Measurements from ENCODE around the gene EPHB1.

EPHB1 gene

GRCh38 chr3:135161425-135161824 lies 366.4 kb downstream of the EPHB1 start:
- Histone ChIP-seq H3K27me3 (ENCODE audit: control insufficient read depth, insufficient read depth, low read length) (no peaks in the 10 kb centered on the region), H3K27ac (ENCODE audit: low read length) (no peak overlapping the region), H3K9ac (ENCODE audit: low read length) (no peak overlapping the region), H3K36me3 (ENCODE audit: control insufficient read depth, low read depth, low read length) (no peaks in the 10 kb centered on the region), H3K4me3 (ENCODE audit: low read length) (no peak overlapping the region), H3K9me3 (ENCODE audit: control insufficient read depth, low read depth, low read length) (no peaks in the 10 kb centered on the region), H3K4me1 (ENCODE audit: control insufficient read depth, low read depth, low read length) (peaks cover 24% of the 10 kb centered on the region)

GRCh38 chr3:135163701-135164100 lies 368.6 kb downstream of the EPHB1 start:
- Histone ChIP-seq H3K9ac (ENCODE audit: low read length) (no peak overlapping the region), H3K27me3 (ENCODE audit: control insufficient read depth, insufficient read depth, low read length) (no peaks in the 10 kb centered on the region)

GRCh38 chr3:135165260-135165659 lies 370.2 kb downstream of the EPHB1 start:
- H3K27ac ChIP-seq (ENCODE audit: low read length): no peak overlapping the region
- H3K9me3 ChIP-seq (ENCODE audit: control insufficient read depth, low read depth, low read length): no peaks in the 10 kb centered on the region
- H3K9ac ChIP-seq (ENCODE audit: low read length): no peak overlapping the region
- peaks cover 13% of the 10 kb centered on the region for H3K4me1 ChIP-seq (ENCODE audit: control insufficient read depth, low read depth, low read length)
- no peaks in the 10 kb centered on the region for H3K27me3 ChIP-seq (ENCODE audit: control insufficient read depth, insufficient read depth, low read length)
- H3K4me3 ChIP-seq (ENCODE audit: low read length): no peak overlapping the region
- H3K36me3 ChIP-seq (ENCODE audit: control insufficient read depth, low read depth, low read length): no peaks in the 10 kb centered on the region

More at GRCh38 chr3:135163701-135164100, 368.6 kb downstream of the EPHB1 start:
- Histone ChIP-seq H3K4me1 (ENCODE audit: control insufficient read depth, low read depth, low read length) (peaks cover 24% of the 10 kb centered on the region), H3K9me3 (ENCODE audit: control insufficient read depth, low read depth, low read length) (no peaks in the 10 kb centered on the region), H3K4me3 (ENCODE audit: low read length) (no peak overlapping the region), H3K36me3 (ENCODE audit: control insufficient read depth, low read depth, low read length) (no peaks in the 10 kb centered on the region), H3K27ac (ENCODE audit: low read length) (no peak overlapping the region)

- no peaks in the 10 kb centered on the region for H3K9me3 ChIP-seq (ENCODE audit: control insufficient read depth, low read depth, low read length)
- H3K27ac ChIP-seq (ENCODE audit: low read length): no peak overlapping the region
- no peak overlapping the region for H3K4me3 ChIP-seq (ENCODE audit: low read length)
- H3K27me3 ChIP-seq (ENCODE audit: control insufficient read depth, insufficient read depth, low read length): no peaks in the 10 kb centered on the region
- H3K4me1 ChIP-seq (ENCODE audit: control insufficient read depth, low read depth, low read length): peaks cover 12% of the 10 kb centered on the region
- H3K36me3 ChIP-seq (ENCODE audit: control insufficient read depth, low read depth, low read length): no peaks in the 10 kb centered on the region
- no peak overlapping the region for H3K9ac ChIP-seq (ENCODE audit: low read length)
Measured at GRCh38 chr3:135166266-135166825, 371.3 kb downstream of the EPHB1 start.

GRCh38 chr3:135168822-135169221 lies 373.8 kb downstream of the EPHB1 start:
- Histone ChIP-seq H3K4me3 (ENCODE audit: low read length) (no peak overlapping the region), H3K27ac (ENCODE audit: low read length) (no peak overlapping the region), H3K9ac (ENCODE audit: low read length) (no peak overlapping the region), H3K4me1 (ENCODE audit: control insufficient read depth, low read depth, low read length) (peaks cover 18% of the 10 kb centered on the region), H3K9me3 (ENCODE audit: control insufficient read depth, low read depth, low read length) (no peaks in the 10 kb centered on the region), H3K36me3 (ENCODE audit: control insufficient read depth, low read depth, low read length) (no peaks in the 10 kb centered on the region), H3K27me3 (ENCODE audit: control insufficient read depth, insufficient read depth, low read length) (no peaks in the 10 kb centered on the region)

- no peak overlapping the region for H3K9ac ChIP-seq (ENCODE audit: low read length)
- H3K27ac ChIP-seq (ENCODE audit: low read length): no peak overlapping the region
- peaks cover 18% of the 10 kb centered on the region for H3K4me1 ChIP-seq (ENCODE audit: control insufficient read depth, low read depth, low read length)
- no peaks in the 10 kb centered on the region for H3K9me3 ChIP-seq (ENCODE audit: control insufficient read depth, low read depth, low read length)
- H3K36me3 ChIP-seq (ENCODE audit: control insufficient read depth, low read depth, low read length): no peaks in the 10 kb centered on the region
- no peak overlapping the region for H3K4me3 ChIP-seq (ENCODE audit: low read length)
- H3K27me3 ChIP-seq (ENCODE audit: control insufficient read depth, insufficient read depth, low read length): no peaks in the 10 kb centered on the region
Measured at GRCh38 chr3:135169651-135170050, 374.6 kb downstream of the EPHB1 start.

- no peaks in the 10 kb centered on the region for H3K9me3 ChIP-seq (ENCODE audit: control insufficient read depth, low read depth, low read length)
Measured at GRCh38 chr3:135170732-135171131, 375.7 kb downstream of the EPHB1 start.

GRCh38 chr3:135172191-135172869 lies 377.3 kb downstream of the EPHB1 start:
- peaks cover 18% of the 10 kb centered on the region for H3K4me1 ChIP-seq (ENCODE audit: control insufficient read depth, low read depth, low read length)
- no peaks in the 10 kb centered on the region for H3K36me3 ChIP-seq (ENCODE audit: control insufficient read depth, low read depth, low read length)
- H3K27me3 ChIP-seq (ENCODE audit: control insufficient read depth, insufficient read depth, low read length): no peaks in the 10 kb centered on the region
- H3K9ac ChIP-seq (ENCODE audit: low read length): no peak overlapping the region
- H3K9me3 ChIP-seq (ENCODE audit: control insufficient read depth, low read depth, low read length): no peaks in the 10 kb centered on the region
- H3K27ac ChIP-seq (ENCODE audit: low read length): no peak overlapping the region
- no peak overlapping the region for H3K4me3 ChIP-seq (ENCODE audit: low read length)

More at GRCh38 chr3:135170732-135171131, 375.7 kb downstream of the EPHB1 start:
- Histone ChIP-seq H3K4me1 (ENCODE audit: control insufficient read depth, low read depth, low read length) (peaks cover 18% of the 10 kb centered on the region), H3K9ac (ENCODE audit: low read length) (no peak overlapping the region), H3K27ac (ENCODE audit: low read length) (no peak overlapping the region), H3K4me3 (ENCODE audit: low read length) (no peak overlapping the region), H3K27me3 (ENCODE audit: control insufficient read depth, insufficient read depth, low read length) (no peaks in the 10 kb centered on the region), H3K36me3 (ENCODE audit: control insufficient read depth, low read depth, low read length) (no peaks in the 10 kb centered on the region)

GRCh38 chr3:135175728-135176277 lies 380.7 kb downstream of the EPHB1 start:
- Histone ChIP-seq H3K36me3 (ENCODE audit: control insufficient read depth, low read depth, low read length) (no peaks in the 10 kb centered on the region), H3K4me3 (ENCODE audit: low read length) (no peak overlapping the region), H3K9ac (ENCODE audit: low read length) (no peak overlapping the region), H3K27me3 (ENCODE audit: control insufficient read depth, insufficient read depth, low read length) (no peaks in the 10 kb centered on the region), H3K27ac (ENCODE audit: low read length) (no peak overlapping the region), H3K9me3 (ENCODE audit: control insufficient read depth, low read depth, low read length) (no peaks in the 10 kb centered on the region), H3K4me1 (ENCODE audit: control insufficient read depth, low read depth, low read length) (peaks cover 14% of the 10 kb centered on the region)

GRCh38 chr3:135176881-135177280 lies 381.8 kb downstream of the EPHB1 start:
- no peaks in the 10 kb centered on the region for H3K27me3 ChIP-seq (ENCODE audit: control insufficient read depth, insufficient read depth, low read length)
- H3K4me1 ChIP-seq (ENCODE audit: control insufficient read depth, low read depth, low read length): peaks cover 5% of the 10 kb centered on the region
- no peak overlapping the region for H3K9ac ChIP-seq (ENCODE audit: low read length)
- no peaks in the 10 kb centered on the region for H3K36me3 ChIP-seq (ENCODE audit: control insufficient read depth, low read depth, low read length)
- no peak overlapping the region for H3K4me3 ChIP-seq (ENCODE audit: low read length)
- H3K27ac ChIP-seq (ENCODE audit: low read length): no peak overlapping the region
- no peaks in the 10 kb centered on the region for H3K9me3 ChIP-seq (ENCODE audit: control insufficient read depth, low read depth, low read length)

GRCh38 chr3:135178566-135178965 lies 383.5 kb downstream of the EPHB1 start:
- Histone ChIP-seq H3K4me3 (ENCODE audit: low read length) (no peak overlapping the region), H3K27ac (ENCODE audit: low read length) (no peak overlapping the region), H3K9ac (ENCODE audit: low read length) (no peak overlapping the region), H3K9me3 (ENCODE audit: control insufficient read depth, low read depth, low read length) (no peaks in the 10 kb centered on the region), H3K36me3 (ENCODE audit: control insufficient read depth, low read depth, low read length) (no peaks in the 10 kb centered on the region), H3K4me1 (ENCODE audit: control insufficient read depth, low read depth, low read length) (no peaks in the 10 kb centered on the region), H3K27me3 (ENCODE audit: control insufficient read depth, insufficient read depth, low read length) (no peaks in the 10 kb centered on the region)

- no peaks in the 10 kb centered on the region for H3K4me1 ChIP-seq (ENCODE audit: control insufficient read depth, low read depth, low read length)
Measured at GRCh38 chr3:135181408-135181807, 386.3 kb downstream of the EPHB1 start.

More at GRCh38 chr3:135181408-135181807, 386.3 kb downstream of the EPHB1 start:
- no peaks in the 10 kb centered on the region for H3K27me3 ChIP-seq (ENCODE audit: control insufficient read depth, insufficient read depth, low read length)
- no peaks in the 10 kb centered on the region for H3K36me3 ChIP-seq (ENCODE audit: control insufficient read depth, low read depth, low read length)
- no peak overlapping the region for H3K4me3 ChIP-seq (ENCODE audit: low read length)
- H3K9ac ChIP-seq (ENCODE audit: low read length): no peak overlapping the region
- no peaks in the 10 kb centered on the region for H3K9me3 ChIP-seq (ENCODE audit: control insufficient read depth, low read depth, low read length)
- H3K27ac ChIP-seq (ENCODE audit: low read length): no peak overlapping the region
